GM21529 (cell line): ENCODE measurements around the gene ZNF649.
"Not testable (repeated sequence)": the region's sequence is repeated elsewhere in the genome, so short reads cannot be mapped to it uniquely, and the experiment has no call there.

Experiments used
- ATAC-seq: cut with Tn5 transposase; IDR thresholded peaks from one replicate; pipeline ENCODE4 v1.9.1; 2021; ENCODE audit not compliant: unreplicated experiment

The ZNF649 gene

GRCh38 chr19:51904331-51905165 is at the start of gene ZNF649:
ZNF649 (minus strand) TSS chr19:51905017; CDS start chr19:51900107, 4,910 bp downstream.
- peak; percentile 86 for ATAC-seq

GRCh38 chr19:51948975-51949374 is 44.2 kb upstream of the ZNF649 start:
- ATAC-seq = no peak

- ATAC-seq = no peak
These were observed 41.8 kb upstream of the ZNF649 start for GRCh38 chr19:51946602-51947001.

DNA sequence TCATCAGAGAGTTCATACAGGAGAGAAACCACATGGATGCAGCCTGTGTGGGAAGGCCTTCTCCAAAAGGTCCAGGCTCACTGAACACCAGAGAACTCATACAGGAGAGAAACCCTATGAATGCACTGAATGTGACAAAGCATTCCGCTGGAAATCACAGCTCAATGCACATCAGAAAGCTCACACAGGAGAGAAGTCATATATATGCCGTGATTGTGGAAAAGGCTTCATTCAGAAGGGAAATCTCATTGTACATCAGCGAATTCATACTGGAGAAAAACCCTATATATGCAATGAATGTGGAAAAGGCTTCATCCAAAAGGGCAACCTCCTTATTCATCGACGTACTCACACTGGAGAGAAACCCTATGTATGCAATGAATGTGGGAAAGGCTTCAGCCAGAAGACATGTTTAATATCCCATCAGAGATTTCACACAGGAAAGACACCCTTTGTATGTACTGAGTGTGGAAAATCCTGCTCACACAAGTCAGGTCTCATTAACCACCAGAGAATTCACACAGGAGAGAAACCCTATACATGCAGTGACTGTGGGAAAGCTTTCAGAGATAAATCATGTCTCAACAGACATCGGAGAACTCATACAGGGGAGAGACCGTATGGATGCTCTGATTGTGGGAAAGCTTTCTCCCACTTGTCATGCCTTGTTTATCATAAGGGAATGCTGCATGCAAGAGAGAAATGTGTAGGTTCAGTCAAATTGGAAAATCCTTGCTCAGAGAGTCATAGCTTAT is 40.2 kb upstream of the ZNF649 start:
- ATAC-seq = no peak

- ATAC-seq = no peak
These were observed 34.1 kb upstream of the ZNF649 start for GRCh38 chr19:51938936-51939335.

GRCh38 chr19:51931921-51932320 is 27.1 kb upstream of the ZNF649 start:
- no peak for ATAC-seq

DNA sequence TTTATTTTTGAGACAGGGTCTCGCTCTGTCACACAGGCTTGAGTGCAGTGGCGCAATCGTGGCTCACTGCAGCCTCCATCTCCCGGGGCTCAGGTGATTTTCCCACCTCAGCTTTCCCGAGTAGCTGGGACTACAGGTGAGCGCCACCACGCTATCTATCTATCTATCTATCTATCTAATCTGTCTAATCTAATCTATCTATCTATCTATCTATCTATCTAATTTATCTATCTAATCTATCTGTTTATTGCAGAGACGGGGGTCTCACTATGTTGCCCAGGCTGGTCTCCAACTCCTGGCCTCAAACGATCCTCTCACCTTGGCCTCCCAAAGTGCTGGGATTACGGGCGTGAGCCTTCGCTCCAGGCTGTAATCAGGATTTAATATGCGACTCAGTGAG is 23.0 kb upstream of the ZNF649 start:
- ATAC-seq = no peak

GRCh38 chr19:51926784-51927741 is 22.2 kb upstream of the ZNF649 start, which contains the start of gene ZNF613:
ZNF613 (plus strand) TSS chr19:51927472; CDS start chr19:51936221, 8,749 bp downstream.
- peak; percentile 83 for ATAC-seq

- ATAC-seq = no peak
These were observed 21.6 kb upstream of the ZNF649 start for GRCh38 chr19:51926426-51926783.

- ATAC-seq = no peak
These were observed 17.1 kb upstream of the ZNF649 start for GRCh38 chr19:51921949-51922348.

DNA sequence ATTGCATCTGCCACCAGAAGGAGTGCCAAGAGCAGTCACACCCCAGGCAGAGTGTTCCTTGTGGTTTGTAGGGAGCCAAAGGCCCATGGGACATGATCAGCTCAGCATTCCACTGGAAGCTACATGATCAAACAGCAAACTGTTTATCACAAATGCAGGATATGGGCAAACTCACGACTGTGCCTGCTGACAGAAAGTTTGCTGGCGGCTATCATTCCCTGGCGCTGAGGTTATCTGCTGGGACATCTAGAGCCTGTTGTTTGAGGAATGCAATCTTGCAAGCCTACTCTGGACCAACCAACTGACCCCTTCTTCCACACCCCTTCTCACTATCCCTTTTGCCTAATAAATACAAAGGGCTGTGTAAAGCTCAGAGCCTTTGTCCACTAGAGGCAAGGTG is 14.8 kb upstream of the ZNF649 start:
- no peak for ATAC-seq

- no peak for ATAC-seq
These were observed 11.3 kb upstream of the ZNF649 start for GRCh38 chr19:51916167-51916566.

GRCh38 chr19:51915324-51915867 is 10.6 kb upstream of the ZNF649 start:
- no peak for ATAC-seq

DNA sequence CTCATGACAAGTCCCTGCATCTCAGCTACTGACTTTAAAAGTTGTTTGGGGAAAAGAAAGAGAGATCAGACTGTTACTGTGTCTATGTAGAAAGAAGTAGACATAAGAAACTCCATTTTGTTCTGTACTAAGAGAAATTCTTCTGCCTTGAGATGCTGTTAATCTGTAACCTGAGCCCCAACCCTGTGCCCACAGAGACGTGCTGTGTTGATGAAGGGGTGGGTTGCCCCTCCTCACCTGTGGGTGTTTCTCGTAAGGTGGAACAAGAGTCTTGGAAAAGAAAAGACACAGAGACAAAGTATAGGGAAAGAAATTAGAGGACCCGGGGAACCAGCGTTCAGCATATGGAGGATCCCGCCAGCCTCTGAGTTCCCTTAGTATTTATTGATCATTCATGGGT is 3.2 kb upstream of the ZNF649 start:
- not testable (repeated sequence) for ATAC-seq

GRCh38 chr19:51906108-51906507 is 1.3 kb upstream of the ZNF649 start:
- not testable (repeated sequence) for ATAC-seq

- not testable (repeated sequence) for ATAC-seq
These were observed 822 bp upstream of the ZNF649 start for GRCh38 chr19:51905639-51906038.

DNA sequence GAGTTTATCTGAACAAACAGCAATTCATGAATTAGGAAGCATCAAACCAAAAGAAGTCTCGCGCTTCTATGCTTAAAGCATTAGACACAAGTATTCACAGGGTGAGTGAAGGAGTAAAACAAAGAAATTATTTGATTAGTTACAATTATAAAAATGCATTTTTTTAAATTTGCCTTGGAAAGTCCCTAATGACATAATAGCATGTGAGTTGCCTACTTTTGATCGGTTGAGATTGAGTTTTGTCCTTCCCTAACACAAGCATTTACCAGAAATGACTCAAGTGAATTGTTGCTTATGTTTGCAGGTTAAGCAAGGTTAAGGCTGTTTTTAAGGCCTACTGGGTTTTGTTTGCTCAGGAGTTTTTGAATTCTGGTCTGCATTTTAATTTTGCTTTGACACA is 389 bp upstream of the ZNF649 start:
- ATAC-seq = no peak

DNA sequence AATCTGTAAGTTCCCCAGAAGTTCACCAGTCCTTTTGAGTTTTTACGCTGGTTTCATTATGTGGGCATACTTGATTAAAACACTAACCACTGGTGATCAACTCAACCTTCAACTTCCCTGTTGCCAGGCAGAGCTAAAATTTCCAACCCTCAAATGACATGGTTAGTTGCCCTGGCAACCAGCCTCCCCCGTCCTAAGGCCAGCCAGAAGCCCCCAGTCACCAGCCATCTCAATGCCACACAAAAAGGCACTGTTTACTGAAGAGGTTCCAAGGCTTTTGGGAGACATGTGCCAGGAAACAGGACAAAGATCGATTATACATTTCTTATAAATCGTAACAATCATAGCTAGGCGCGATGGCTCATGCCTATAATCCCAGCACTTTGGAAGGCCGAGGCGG is 1.6 kb downstream of the ZNF649 start:
- ATAC-seq = no peak

- no peak for ATAC-seq
These were observed 3.0 kb downstream of the ZNF649 start for GRCh38 chr19:51901860-51902259.

GRCh38 chr19:51891193-51891747 is 13.5 kb downstream of the ZNF649 start:
- ATAC-seq = no peak
